Panc1 (cell line): Measurements from ENCODE around the gene SPATC1L. TPM values are rescaled to one million over a fixed set of nuclear protein-coding genes. Genes with fewer than 3 reads are reported as not detected.

ENCODE experiments used
- ATAC-seq: fragments of 200-7000 bp; cut with Tn5 transposase; 2 replicates; pipeline ENCODE4 v1.9.1; 2020; ENCODE audit warnings: mild to moderate bottlenecking, moderate library complexity
- BruUV-seq: library from RNA; stranded (reverse); fragments of 400-500 nt; replicated peaks from 2 replicates; lab custom pipeline; 2021; lab: Mats Ljungman, UMichigan
- CTCF ChIA-PET: fragments of 300-600 bp; sonication (Branson Sonifier 250); formaldehyde crosslinking; loops from one replicate; lab custom pipeline; 2022; ENCODE audit warnings: antibody characterized with exemption; lab: Charles Lee
- POLR2A ChIA-PET: fragments of 300-600 bp; sonication (Branson Sonifier 250); formaldehyde crosslinking; loops from one replicate; lab custom pipeline; 2022; ENCODE audit warnings: antibody characterized with exemption; lab: Charles Lee
- DNase-seq: peaks from one replicate; pipeline ENCODE4 v3.0.0-alpha.2; 2010; ENCODE audit warnings: low read depth, low spot score
- H3K27ac ChIP-seq: 2 replicates; pipeline ENCODE4 v1.5.1; 2011; ENCODE audit warnings: mild to moderate bottlenecking, low read length, inconsistent platforms
- H3K27me3 ChIP-seq: fragments of 200-500 bp; sonication (Bioruptor generic); 2 replicates; pipeline ENCODE4 v1.6.0; 2014; ENCODE audit warnings: low read length, inconsistent platforms; ENCODE audit not compliant: control insufficient read depth, insufficient read depth
- H3K36me3 ChIP-seq: fragments of 200-500 bp; sonication (Bioruptor generic); 2 replicates; pipeline ENCODE4 v1.5.1; 2014; ENCODE audit warnings: inconsistent platforms, mild to moderate bottlenecking, low read length, moderate library complexity; ENCODE audit not compliant: control insufficient read depth, insufficient read depth
- H3K4me1 ChIP-seq: 2 replicates; pipeline ENCODE4 v1.5.1; 2011; ENCODE audit warnings: inconsistent platforms, mild to moderate bottlenecking, low read length, moderate library complexity; ENCODE audit not compliant: control insufficient read depth, insufficient read depth
- H3K4me3 ChIP-seq, 2 experiments: 2 replicates each; pipeline ENCODE4 v1.5.1; 2011 to 2012; ENCODE audit warnings: low read depth in 2 of 2, low read length in 2 of 2, mild to moderate bottlenecking in 2 of 2, inconsistent platforms in 1 of 2, moderate library complexity in 1 of 2
- H3K9me3 ChIP-seq: fragments of 200-500 bp; sonication (Bioruptor generic); 2 replicates; pipeline ENCODE4 v1.5.1; 2014; ENCODE audit warnings: low read depth, mild to moderate bottlenecking, inconsistent platforms, low read length, moderate library complexity; ENCODE audit not compliant: control insufficient read depth, insufficient read depth
- POLR2AphosphoS5 ChIP-seq: IDR thresholded peaks from 2 replicates; pipeline ENCODE4 v1.6.1; 2012; ENCODE audit warnings: mild to moderate bottlenecking, low read depth, low read length, moderate library complexity
- SIN3A ChIP-seq: IDR thresholded peaks from 2 replicates; pipeline ENCODE4 v1.6.1; 2012; ENCODE audit warnings: low read depth, mild to moderate bottlenecking, low read length, moderate library complexity, borderline replicate concordance; ENCODE audit not compliant: insufficient read depth
- TCF7L2 ChIP-seq: IDR thresholded peaks from 2 replicates; pipeline ENCODE4 v1.6.1; 2011; ENCODE audit warnings: mild to moderate bottlenecking, low read depth, low read length, inconsistent platforms
- in situ Hi-C: cut with HindIII; loops from 2 replicates; pipeline ENCODE4 v1.10.0; 2016; ENCODE audit warnings: low sequenced_read_pairs, low pct_unique_long_range_greater_than_20kb
- intact Hi-C: fragments of 100-400 bp; cut with micrococcal nuclease; formaldehyde crosslinking; loops from one replicate; pipeline ENCODE4 v1.10.0; 2022; ENCODE audit not compliant: unreplicated experiment
- total RNA-seq: library from RNA; stranded (reverse); gene quantifications from one replicate; pipeline ENCODE4 v1.2.1, GENCODE V29; 2021; ENCODE audit not compliant: unreplicated experiment
- TF ChIP-seq, protein P1 (sequence below), 2 experiments: IDR thresholded peaks; 2 replicates each; pipeline ENCODE4 v1.6.1; 2011 to 2012; ENCODE audit warnings: low read depth in 2 of 2, control low read depth in 1 of 2, low read length in 1 of 2, mild to moderate bottlenecking in 1 of 2, moderate library complexity in 1 of 2; ENCODE audit not compliant: insufficient read depth in 1 of 2
- TF ChIP-seq, protein P2 (sequence below): fragments of 450-650 bp; IDR thresholded peaks from 2 replicates; pipeline ENCODE4 v1.5.1; 2017; ENCODE audit warnings: mild to moderate bottlenecking

SPATC1L gene
- total RNA-seq, 1 experiment from 2014 or later, result 0.26 TPM

DNA sequence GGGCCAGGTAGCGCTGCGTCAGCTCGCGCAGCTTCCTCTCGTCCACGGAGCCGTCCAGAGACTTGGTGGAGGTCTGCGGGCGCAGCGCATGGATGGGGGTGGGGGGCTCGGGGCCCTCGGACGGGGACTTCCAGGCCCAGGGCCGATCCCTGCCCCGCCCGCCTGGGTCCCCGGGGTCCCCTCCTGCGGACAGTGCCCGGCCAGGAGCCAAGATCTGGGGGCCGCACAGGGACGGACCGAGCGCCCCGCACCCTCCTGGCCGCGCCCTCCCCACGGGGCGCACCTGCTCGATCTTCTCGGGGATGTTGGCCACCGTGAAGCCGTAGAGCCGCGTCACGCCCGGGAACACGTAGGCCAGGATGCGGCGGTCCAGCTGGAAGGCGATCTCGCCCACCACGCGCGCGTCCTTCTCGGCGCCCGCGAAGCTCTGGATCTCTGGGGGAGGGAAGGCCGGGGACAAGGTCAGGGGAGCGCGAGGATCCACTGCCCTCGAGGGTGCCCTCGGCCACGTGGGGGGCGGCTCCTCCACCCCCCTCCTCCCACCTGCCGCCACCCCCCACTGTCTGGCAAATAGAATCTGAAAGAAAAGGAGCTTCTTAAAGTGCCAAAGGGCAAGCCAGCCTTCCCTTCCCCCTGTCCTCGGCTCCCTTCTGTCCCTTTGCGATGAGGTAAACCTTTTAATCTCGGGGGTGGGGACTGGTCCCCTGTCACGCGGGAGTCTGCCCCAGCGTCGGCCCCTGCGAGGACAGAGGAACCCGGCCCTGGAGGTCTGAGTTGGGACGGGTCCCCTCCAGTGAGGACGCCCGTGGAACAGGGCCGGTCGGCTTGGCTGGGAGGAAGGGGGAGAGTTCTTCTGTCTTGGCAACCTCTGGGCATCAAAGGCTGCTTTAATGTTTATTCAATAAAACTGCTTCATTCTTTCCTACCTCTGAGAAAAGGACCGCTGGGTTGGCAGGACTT is 22.3 kb downstream of the SPATC1L start:
- BruUV-seq, result no TSS peak
- ChIA-PET POLR2A (interaction anchor here (0.6 kb wide), 1 partner anchor 161 kb away, joined by 3 read pairs; no protein-coding TSS in a partner anchor), CTCF (no interaction called here)
- Histone ChIP-seq H3K27ac (no peak overlapping the region), H3K9me3 (no peaks in the 10 kb centered on the region), H3K36me3 (no peaks in the 10 kb centered on the region), H3K4me1 (no peaks in the 10 kb centered on the region), H3K4me3 (no peak overlapping the region), H3K27me3 (no peaks in the 10 kb centered on the region)
- intact Hi-C loops, result no loop called here
- DNase-seq (no peak), ATAC-seq (0 out of 2 replicates have a peak, but pooled peaks have one; percentile 32)
- in situ Hi-C loops, result no loop called here
- TF ChIP-seq, protein P1, sequence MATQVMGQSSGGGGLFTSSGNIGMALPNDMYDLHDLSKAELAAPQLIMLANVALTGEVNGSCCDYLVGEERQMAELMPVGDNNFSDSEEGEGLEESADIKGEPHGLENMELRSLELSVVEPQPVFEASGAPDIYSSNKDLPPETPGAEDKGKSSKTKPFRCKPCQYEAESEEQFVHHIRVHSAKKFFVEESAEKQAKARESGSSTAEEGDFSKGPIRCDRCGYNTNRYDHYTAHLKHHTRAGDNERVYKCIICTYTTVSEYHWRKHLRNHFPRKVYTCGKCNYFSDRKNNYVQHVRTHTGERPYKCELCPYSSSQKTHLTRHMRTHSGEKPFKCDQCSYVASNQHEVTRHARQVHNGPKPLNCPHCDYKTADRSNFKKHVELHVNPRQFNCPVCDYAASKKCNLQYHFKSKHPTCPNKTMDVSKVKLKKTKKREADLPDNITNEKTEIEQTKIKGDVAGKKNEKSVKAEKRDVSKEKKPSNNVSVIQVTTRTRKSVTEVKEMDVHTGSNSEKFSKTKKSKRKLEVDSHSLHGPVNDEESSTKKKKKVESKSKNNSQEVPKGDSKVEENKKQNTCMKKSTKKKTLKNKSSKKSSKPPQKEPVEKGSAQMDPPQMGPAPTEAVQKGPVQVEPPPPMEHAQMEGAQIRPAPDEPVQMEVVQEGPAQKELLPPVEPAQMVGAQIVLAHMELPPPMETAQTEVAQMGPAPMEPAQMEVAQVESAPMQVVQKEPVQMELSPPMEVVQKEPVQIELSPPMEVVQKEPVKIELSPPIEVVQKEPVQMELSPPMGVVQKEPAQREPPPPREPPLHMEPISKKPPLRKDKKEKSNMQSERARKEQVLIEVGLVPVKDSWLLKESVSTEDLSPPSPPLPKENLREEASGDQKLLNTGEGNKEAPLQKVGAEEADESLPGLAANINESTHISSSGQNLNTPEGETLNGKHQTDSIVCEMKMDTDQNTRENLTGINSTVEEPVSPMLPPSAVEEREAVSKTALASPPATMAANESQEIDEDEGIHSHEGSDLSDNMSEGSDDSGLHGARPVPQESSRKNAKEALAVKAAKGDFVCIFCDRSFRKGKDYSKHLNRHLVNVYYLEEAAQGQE (IDR thresholded peaks at IDR 0.05; ENCODE audit: insufficient read depth in 1 of 2, low read depth in 2 of 2, low read length in 1 of 2), result no peak
- no peak for TF ChIP-seq TCF7L2
- TF ChIP-seq SIN3A, result no peak
- TF ChIP-seq, protein P2, sequence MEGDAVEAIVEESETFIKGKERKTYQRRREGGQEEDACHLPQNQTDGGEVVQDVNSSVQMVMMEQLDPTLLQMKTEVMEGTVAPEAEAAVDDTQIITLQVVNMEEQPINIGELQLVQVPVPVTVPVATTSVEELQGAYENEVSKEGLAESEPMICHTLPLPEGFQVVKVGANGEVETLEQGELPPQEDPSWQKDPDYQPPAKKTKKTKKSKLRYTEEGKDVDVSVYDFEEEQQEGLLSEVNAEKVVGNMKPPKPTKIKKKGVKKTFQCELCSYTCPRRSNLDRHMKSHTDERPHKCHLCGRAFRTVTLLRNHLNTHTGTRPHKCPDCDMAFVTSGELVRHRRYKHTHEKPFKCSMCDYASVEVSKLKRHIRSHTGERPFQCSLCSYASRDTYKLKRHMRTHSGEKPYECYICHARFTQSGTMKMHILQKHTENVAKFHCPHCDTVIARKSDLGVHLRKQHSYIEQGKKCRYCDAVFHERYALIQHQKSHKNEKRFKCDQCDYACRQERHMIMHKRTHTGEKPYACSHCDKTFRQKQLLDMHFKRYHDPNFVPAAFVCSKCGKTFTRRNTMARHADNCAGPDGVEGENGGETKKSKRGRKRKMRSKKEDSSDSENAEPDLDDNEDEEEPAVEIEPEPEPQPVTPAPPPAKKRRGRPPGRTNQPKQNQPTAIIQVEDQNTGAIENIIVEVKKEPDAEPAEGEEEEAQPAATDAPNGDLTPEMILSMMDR, result no peak
- TF ChIP-seq POLR2AphosphoS5, result no peak

DNA sequence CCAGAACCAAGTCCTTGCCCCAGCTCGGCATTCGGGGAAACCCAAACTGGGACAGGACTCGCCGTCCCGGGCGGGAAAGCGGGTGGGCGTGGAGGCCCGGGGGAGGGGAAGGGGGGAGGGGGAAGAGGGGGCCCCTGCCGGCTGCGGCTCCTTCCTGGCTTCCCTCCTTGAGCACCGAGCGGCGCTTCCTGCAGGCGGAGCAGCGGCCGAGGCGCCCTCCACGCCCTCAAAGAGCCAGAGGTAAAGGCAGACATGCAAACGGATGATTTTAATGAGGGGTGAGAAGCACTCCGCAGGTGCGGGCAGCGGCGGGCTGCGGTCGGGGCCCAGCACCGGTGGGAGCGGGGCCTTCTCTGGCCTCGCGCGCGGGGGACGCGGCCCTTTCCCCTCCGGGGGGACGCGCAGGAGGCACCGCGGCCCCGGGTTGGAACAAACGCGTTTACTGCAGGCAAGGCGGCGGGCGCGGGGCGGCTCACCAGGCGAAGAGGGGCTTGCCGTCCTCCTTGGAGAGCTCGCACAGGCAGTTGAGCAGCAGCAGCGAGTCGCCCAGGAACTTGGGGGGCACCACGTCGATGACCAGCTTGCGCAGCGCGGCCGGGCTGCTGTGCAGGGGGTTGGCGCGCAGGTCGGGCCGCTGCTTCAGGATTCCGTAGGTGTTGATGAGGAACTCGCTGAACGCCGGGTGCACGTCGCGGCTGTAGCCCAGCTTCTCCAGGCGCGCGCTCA is 23.2 kb downstream of the SPATC1L start:
- no peak for TF ChIP-seq POLR2AphosphoS5
- TF ChIP-seq, protein P1 (IDR thresholded peaks at IDR 0.05; ENCODE audit: insufficient read depth in 1 of 2, low read depth in 2 of 2, low read length in 1 of 2), result no peak
- no peak for TF ChIP-seq TCF7L2
- TF ChIP-seq SIN3A, result no peak
- TF ChIP-seq, protein P2, result no peak
- Histone ChIP-seq H3K4me3 (no peak overlapping the region), H3K36me3 (no peaks in the 10 kb centered on the region), H3K4me1 (no peaks in the 10 kb centered on the region), H3K9me3 (no peaks in the 10 kb centered on the region), H3K27ac (no peak overlapping the region), H3K27me3 (no peaks in the 10 kb centered on the region)
- POLR2A ChIA-PET, result no interaction called here
- BruUV-seq, result no TSS peak
- DNase-seq (no peak), ATAC-seq (0 out of 2 replicates have a peak, but pooled peaks have one; percentile 32)
- CTCF ChIA-PET, result interaction anchor here (0.7 kb wide), 1 partner anchor 19 kb away, joined by 3 read pairs; no protein-coding TSS in a partner anchor
- in situ Hi-C loops (no loop called here), intact Hi-C loops (no loop called here)
